Measurements from ENCODE around the gene MYL9.
"Not testable (repeated sequence)": the region's sequence is repeated elsewhere in the genome, so short reads cannot be mapped to it uniquely, and the experiment has no call there.

Gene MYL9

GRCh38 chr20:36541227-36541767, at the start of gene MYL9:
Gene MYL9, plus strand, starts transcription at chr20:36541519. Its CDS starts 3,366 bp downstream, at chr20:36544885.
- no peak for DNase-seq (ENCODE audit: low read depth)

- DNase-seq (ENCODE audit: low read depth): no peak
Measured at GRCh38 chr20:36491901-36492617, 49.3 kb upstream of the MYL9 start.

- no peak for DNase-seq (ENCODE audit: low read depth)
Measured at GRCh38 chr20:36493051-36493800, 48.1 kb upstream of the MYL9 start.

- no peak for DNase-seq (ENCODE audit: low read depth)
Measured at GRCh38 chr20:36493801-36494114, 47.6 kb upstream of the MYL9 start.

DNA sequence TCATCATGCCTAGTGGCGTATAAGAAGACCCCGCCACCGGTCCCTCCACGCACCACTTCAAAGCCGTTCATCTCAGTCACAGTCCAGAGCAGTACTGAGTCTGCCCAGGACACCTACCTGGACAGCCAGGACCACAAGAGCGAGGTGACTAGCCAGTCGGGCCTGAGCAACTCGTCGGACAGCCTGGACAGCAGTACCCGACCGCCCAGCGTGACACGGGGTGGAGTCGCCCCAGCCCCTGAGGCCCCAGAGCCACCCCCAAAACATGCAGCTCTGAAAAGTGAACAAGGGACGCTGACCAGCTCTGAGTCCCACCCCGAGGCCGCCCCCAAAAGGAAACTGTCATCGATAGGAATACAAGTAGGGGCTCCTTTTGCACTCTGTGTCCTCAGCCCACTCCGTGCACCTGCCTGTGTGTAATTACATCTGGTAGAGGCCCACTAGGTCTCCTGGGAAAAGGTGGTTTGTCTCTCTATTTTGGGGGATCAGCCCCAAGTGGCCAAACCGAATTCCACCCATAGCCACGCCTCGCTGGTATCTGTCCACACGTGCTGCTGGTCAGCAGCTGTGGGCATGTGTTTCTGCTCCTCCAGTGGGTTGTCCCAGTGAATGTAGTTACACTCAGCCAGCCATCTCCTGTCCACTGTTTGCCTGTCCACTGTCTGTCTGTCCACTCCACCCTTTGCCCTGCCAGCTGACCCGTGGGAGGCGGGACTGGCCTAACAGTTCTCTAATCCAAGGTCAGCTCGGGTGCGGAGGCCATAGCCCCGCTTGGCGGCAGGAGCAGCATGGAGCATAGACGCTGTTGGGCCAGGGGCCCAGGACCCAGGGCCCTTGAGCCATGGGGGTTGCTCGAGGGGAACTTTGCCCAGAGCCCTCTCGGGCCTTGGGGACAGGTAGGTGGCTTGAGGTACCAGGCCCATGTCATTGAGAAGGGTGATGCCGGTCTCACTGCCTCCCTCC, 44.3 kb upstream of the MYL9 start:
- DNase-seq (ENCODE audit: low read depth): no peak

GRCh38 chr20:36497856-36498255, 43.5 kb upstream of the MYL9 start:
- no peak for DNase-seq (ENCODE audit: low read depth)

DNA sequence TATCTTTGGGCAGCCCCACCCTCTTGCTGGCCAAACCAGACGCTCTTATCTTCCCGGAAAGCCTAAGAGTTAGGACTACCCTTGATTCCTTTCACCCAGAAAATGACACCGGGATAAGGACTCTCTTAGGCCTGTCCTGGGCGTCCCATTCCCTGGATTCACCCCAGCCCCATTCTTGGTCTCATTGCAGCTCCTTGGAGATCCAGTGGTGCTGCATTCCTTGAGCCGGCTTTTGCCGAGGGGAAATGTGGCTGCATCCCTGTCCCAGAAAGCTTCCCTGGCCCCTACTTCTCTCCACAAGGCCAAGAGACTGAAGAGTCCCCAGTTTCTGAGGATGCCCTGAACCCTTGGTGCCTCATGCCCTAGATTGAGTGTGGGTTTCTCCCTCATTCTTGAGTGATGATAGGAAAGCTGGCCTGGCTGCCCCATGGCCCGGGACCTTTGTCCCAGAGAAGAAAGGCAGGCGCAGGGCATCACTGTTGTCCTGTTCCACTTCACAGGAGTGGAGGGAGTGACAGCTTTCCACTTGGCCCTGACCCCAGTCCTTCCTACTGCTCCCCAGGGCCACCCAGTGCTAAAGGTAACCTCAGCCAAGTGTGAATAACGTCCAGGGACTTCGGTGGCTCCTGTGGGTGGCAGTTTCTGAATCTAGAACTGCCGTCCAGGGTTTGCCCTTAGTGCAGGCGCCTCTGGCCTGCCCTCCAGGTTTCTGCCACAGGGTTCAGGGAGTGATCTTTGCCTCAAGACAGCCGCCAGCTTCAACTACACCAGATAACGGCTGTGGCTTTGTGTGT, 42.7 kb upstream of the MYL9 start:
- no peak for DNase-seq (ENCODE audit: low read depth)

DNA sequence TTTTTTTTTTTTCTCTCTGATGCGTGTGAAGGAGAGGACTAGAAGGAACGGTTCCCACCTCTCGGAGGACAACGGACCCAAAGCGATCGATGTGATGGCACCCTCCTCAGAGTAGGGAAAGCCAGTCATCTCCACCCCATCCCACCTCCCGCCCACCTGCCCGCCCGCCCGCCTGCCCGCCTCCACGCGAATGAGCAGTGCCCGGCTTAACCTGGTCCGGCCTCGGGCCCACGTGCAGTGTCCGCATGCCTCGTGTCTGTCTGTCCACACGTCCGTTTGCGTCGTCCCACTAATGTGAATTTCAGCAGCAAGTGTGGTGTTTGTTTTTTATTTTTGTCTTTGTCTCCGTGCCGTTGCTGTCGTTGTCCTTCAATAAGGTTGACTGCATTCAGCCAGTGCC, 42.1 kb upstream of the MYL9 start:
- DNase-seq (ENCODE audit: low read depth): no peak

DNA sequence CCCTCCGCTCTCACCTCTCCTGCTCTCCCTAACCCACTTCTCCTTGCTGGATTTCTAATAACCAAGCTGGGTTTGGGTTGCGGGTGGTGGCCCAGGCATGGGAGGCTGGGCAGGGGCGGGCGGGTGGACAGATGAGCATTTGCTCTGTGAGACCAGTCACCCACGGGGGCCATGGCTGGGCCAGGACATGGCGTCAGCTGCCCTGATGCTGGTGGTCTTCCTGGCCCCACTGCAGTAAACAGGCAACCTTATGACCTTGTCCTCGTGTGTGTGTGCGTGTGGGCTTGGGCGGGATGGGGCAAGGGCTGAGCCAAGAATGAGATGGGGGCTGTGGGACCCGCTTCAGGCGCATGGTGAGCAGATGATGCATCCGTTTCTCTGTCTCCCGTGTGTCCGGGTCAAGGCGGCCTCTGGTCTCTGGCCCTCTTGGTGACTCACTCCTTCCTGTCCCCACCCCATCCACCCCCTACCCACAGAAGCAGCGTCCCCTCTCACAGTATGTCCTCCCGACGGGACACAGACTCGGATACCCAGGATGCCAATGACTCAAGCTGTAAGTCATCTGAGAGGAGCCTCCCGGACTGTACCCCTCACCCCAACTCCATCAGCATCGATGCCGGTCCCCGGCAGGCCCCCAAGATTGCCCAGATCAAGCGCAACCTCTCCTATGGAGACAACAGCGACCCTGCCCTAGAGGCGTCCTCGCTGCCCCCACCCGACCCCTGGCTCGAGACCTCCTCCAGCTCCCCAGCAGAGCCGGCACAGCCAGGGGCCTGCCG, 41.4 kb upstream of the MYL9 start:
- DNase-seq (ENCODE audit: low read depth): no peak

- DNase-seq (ENCODE audit: low read depth): no peak
Measured at GRCh38 chr20:36501367-36502006, 39.8 kb upstream of the MYL9 start.

DNA sequence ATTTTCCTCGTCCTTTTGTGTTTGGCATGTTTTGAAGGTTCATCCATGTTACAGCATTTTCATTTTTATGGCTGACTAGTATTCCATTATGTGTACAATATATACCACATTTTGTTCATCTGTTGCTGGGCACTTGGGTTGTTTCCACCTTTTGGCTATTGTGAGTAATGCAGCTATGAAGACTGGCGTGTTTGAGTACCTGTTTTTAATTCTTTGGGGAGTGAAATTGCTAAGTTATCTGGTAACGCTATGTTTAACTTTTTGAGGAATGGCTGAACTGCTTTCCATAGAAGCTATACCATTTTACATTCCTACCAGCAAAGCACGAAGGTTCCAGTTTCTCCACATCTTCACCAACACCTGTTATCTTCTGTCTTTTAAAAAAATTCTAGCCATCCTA, 37.0 kb upstream of the MYL9 start:
- DNase-seq (ENCODE audit: low read depth): no peak

GRCh38 chr20:36506253-36506652, 35.1 kb upstream of the MYL9 start:
- DNase-seq (ENCODE audit: low read depth): no peak

DNA sequence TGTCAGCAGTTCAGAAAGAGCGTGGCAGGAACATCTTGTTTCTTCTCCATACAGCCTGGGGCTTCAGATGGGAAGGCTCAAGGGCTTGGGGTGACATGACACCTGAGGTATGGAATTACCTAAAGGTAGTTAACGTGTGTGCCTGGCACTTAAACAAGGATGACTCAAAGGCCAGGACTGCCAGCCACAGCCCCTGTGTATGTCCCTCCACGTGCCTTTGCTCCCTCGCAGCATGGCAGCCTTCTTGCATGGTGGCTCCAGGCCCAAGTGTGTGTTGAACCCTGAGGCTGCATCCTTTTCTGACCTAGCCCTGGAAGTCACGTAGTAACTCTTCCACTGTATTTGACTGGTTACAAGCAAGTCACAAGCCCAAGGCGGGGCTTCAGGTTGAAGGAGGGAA, 33.6 kb upstream of the MYL9 start:
- DNase-seq (ENCODE audit: low read depth): no peak

DNA sequence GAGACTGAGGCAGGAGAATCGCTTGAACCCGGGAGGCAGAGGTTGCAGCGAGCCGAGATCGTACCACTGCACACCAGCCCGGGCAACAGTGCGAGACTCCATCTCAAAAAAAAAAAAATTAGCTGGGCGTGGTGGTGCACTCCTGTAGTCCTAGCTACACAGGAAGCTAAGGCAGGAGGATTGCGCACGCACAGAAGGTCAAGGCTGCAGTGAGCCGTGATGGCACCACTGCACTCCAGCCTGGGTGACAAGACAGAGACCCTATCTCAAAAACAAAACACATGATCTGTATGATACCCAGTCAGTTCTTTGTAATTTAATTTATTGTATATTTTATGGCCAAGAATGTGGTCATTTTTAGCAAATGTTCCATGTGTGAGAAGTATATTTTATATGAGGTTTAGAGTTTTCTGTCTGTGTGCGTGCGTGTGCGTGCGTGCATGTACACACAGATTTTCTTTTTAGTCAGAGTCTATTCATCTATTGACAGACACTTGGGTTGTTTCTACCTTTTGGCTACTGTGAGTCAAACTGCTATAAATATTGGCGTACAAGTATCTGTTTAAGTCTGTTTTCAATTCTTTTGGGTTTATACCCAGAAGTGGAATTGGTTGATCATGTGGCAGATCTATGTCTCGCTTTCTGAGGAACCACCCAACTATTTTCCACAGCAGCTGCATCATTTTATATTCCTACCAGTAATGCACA, 22.2 kb upstream of the MYL9 start:
- no peak for DNase-seq (ENCODE audit: low read depth)

GRCh38 chr20:36519944-36520343, 21.4 kb upstream of the MYL9 start:
- DNase-seq (ENCODE audit: low read depth): no peak

DNA sequence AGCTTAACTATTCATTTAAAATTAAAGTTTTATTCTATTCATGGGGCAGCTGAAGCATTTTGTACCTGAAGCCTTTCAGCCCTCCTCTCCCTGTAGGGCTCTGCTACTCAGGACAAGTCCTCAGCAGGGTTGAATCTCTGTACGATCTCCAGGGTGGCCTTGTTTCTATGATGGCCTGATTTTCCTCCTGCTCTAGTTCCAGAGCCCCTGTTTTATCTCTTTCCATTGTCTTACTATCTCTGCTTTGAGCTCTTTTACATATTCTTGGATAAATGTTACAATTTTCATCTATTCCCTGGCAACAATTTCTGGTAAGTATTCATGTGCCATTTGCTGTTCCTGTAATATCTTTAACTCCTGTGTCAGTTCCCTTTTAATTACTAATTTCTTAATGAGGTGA, 19.8 kb upstream of the MYL9 start:
- no peak for DNase-seq (ENCODE audit: low read depth)

- DNase-seq (ENCODE audit: low read depth): not testable (repeated sequence)
Measured at GRCh38 chr20:36522412-36522811, 18.9 kb upstream of the MYL9 start.

DNA sequence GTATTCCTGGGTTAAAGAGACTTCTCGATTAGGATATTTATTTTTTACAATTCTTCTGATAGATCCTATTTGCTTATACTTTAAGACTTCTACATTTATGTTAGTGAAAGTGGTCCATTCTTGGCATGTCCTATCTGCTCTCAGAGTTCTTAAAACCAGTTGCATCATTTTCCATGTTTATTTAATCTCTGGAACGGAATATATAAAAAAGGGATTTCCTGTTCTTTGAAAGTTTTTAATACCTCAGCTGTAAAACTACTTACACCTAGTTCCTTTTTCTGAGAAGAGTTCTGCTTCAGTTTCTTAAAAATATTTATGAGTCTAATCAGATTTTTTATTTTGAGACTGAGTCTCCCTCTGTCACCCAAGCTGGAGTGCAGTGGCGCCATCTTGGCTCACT, 18.0 kb upstream of the MYL9 start:
- no peak for DNase-seq (ENCODE audit: low read depth)

- no peak for DNase-seq (ENCODE audit: low read depth)
Measured at GRCh38 chr20:36525620-36526365, 15.5 kb upstream of the MYL9 start.

Measured in stimulated activated CD8-positive, alpha-beta memory T cell treated with anti-CD3 and anti-CD28 coated beads, Interleukin-7, amount 100 ng/mL, for 24 hours (primary cell).